Heart left ventricle (tissue), 13 donors: Measurements from ENCODE around the gene MRPL55.
A peak's percentile ranks its signal among the peaks of the same experiment; 100 is the strongest.

Experiments used
- CTCF ChIP-seq, 12 donors: fragments of 200-600 bp; sonication (generic) in 4 of 12; IDR thresholded peaks; one replicate each; pipeline versions ENCODE4 v1.5.0 to v1.8.0; 2018 to 2022; ENCODE audit warnings: antibody characterized with exemption in 12 of 12, mild to moderate bottlenecking in 5 of 12
- POLR2A ChIP-seq, 2 donors: fragments of 450-650 bp; IDR thresholded peaks; one replicate each; pipeline ENCODE4 v1.6.1; 2017; ENCODE audit warnings: antibody characterized with exemption in 2 of 2, mild to moderate bottlenecking in 2 of 2, moderate library complexity in 2 of 2
- donor health status: ischemic (EF 13 %, LVEDD 7.1; RV severe dilation, severe dysfunction).
- donor health status: DM: no; HTN: yes; CAD: no.
- donor health status: DM: no; HTN: no; CAD: no.
- donor health status: ischemic (EF 25% LVEDD 6.9; RV normal size, moderate dysfunction).
- donor health status: ischemic (EF 25% LVEDD 5.7; RV mildly dilated, moderate dysfunction).
- donor health status: ischemic (EF 35%, LVEDD 5.7; RV mildly dilated, moderate dysfunction).
- donor health status: nonischemic (EF 11% LVEDD 7.7; RV severe dilation, severe dysfunction).
- donor health status: DM: yes; HTN: yes; CAD: no.
- donor health status: PGD.
- donor health status: ischemic (EF 29% LVEDD 5.4; RV normal size, mild dysfunction).
- donor health status: nonischemic (EF 23%, LVEDD 6.1; RV moderate dilation, normal function).

- TF ChIP-seq POLR2A (IDR thresholded peaks at IDR 0.05): peak; percentile 48 to 82
- peak in 5 of 12 donors; percentile 4 to 38 (median 22) for TF ChIP-seq CTCF (IDR thresholded peaks at IDR 0.05)
Observed at GRCh38 chr1:228109073-228109961, at the start of gene MRPL55.
